ENCODE data around the gene KRT76. TPM values are rescaled to one million over a fixed set of nuclear protein-coding genes. Genes with fewer than 3 reads are reported as not detected.

The KRT76 gene
- total and polyA plus RNA-seq, 3 donors from 2014 or later = not detected

GRCh38 chr12:52807544-52808470, 30.7 kb upstream of the KRT76 start:
- no peak for DNase-seq
- Histone ChIP-seq H3K27ac (no peak overlapping the region), H3K4me3 (no peak overlapping the region), H3K9me3 (no peaks in the 10 kb centered on the region), H3K4me1 (no peaks in the 10 kb centered on the region), H3K36me3 (ENCODE audit: low read depth, missing control alignments) (no peaks in the 10 kb centered on the region), H3K27me3 (no peaks in the 10 kb centered on the region)
- no peak for TF ChIP-seq CTCF (IDR thresholded peaks at IDR 0.05)
- TF ChIP-seq POLR2A (IDR thresholded peaks at IDR 0.05) = no peak
- 88 to 92% methylated on average over 16 of the region's 16 CpGs for WGBS, 2 donors
- intact Hi-C loops (cut with DNase I; ENCODE audit: low total_unique reads) = no loop called here

GRCh38 chr12:52806821-52807543, 29.8 kb upstream of the KRT76 start:
- WGBS, 2 donors = 91 to 92% methylated on average over 7 to 11 of the region's 11 CpGs
- Histone ChIP-seq H3K27me3 (no peaks in the 10 kb centered on the region), H3K27ac (no peak overlapping the region), H3K4me3 (no peak overlapping the region), H3K36me3 (ENCODE audit: low read depth, missing control alignments) (no peaks in the 10 kb centered on the region), H3K4me1 (no peaks in the 10 kb centered on the region), H3K9me3 (no peaks in the 10 kb centered on the region)
- TF ChIP-seq POLR2A (IDR thresholded peaks at IDR 0.05) (no peak), CTCF (IDR thresholded peaks at IDR 0.05) (no peak)
- intact Hi-C loops (cut with DNase I; ENCODE audit: low total_unique reads) = no loop called here
- DNase-seq = no peak

GRCh38 chr12:52806169-52806811, 29.1 kb upstream of the KRT76 start:
- WGBS, 2 donors = 93 to 95% methylated on average over 3 of the region's 3 CpGs
- Histone ChIP-seq H3K4me1 (no peaks in the 10 kb centered on the region), H3K27me3 (no peaks in the 10 kb centered on the region), H3K4me3 (no peak overlapping the region), H3K27ac (no peak overlapping the region), H3K9me3 (no peaks in the 10 kb centered on the region), H3K36me3 (ENCODE audit: low read depth, missing control alignments) (no peaks in the 10 kb centered on the region)
- intact Hi-C loops (cut with DNase I; ENCODE audit: low total_unique reads) = no loop called here
- TF ChIP-seq POLR2A (IDR thresholded peaks at IDR 0.05) = no peak
- TF ChIP-seq CTCF (IDR thresholded peaks at IDR 0.05) = no peak
- no peak for DNase-seq

DNA sequence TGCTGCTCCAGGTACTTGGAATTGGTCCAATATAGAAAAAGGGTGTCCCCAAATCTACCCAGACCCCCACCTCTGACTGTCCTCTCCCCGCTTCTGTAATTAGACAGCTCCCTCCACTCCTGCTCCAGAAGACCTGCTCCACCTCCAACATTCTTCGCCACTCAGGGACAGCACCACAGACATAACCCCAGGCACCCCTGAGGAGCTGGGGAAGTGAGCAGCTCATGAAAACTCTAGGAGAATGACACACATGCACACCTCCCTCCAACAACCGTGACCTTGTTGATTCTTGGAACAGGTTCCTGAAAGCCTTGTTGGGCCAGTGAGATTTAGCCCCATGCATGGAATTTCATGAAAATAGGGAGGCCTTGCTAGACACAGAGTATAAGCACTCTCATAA, 28.6 kb upstream of the KRT76 start:
- H3K27me3 ChIP-seq = no peaks in the 10 kb centered on the region

More for the DNA sequence above, 28.6 kb upstream of the KRT76 start:
- H3K27ac ChIP-seq = no peak overlapping the region
- no peaks in the 10 kb centered on the region for H3K4me1 ChIP-seq
- no peak overlapping the region for H3K4me3 ChIP-seq
- intact Hi-C loops (cut with DNase I; ENCODE audit: low total_unique reads) = no loop called here
- 76 to 90% methylated on average over 3 of the region's 3 CpGs for WGBS, 2 donors
- TF ChIP-seq CTCF (IDR thresholded peaks at IDR 0.05) (no peak), POLR2A (IDR thresholded peaks at IDR 0.05) (no peak)
- DNase-seq = no peak
- H3K36me3 ChIP-seq (ENCODE audit: low read depth, missing control alignments) = no peaks in the 10 kb centered on the region
- H3K9me3 ChIP-seq = no peaks in the 10 kb centered on the region

Measured in testis (tissue), 3 donors.